Gastrocnemius medialis (tissue), 4 donors: Measurements from ENCODE around the gene SLC11A1.

Experiments used
- CTCF ChIP-seq, 5 experiments: fragments of 450-650 bp in 3 of 5; fragments of 200-600 bp in 2 of 5; sonication (generic) in 2 of 5; IDR thresholded peaks in 4 of 5; conservative IDR thresholded peaks in 1 of 5; 1 replicate in 4 of 5; 2 replicates in 1 of 5; pipeline ENCODE4 v1.5.1; 2016 to 2019; ENCODE audit warnings: antibody characterized with exemption in 5 of 5, mild to moderate bottlenecking in 3 of 5, moderate library complexity in 3 of 5
- POLR2A ChIP-seq, 2 donors: fragments of 450-650 bp; IDR thresholded peaks; one replicate each; pipeline ENCODE4 v1.6.1; 2017; ENCODE audit warnings: antibody characterized with exemption in 2 of 2, mild to moderate bottlenecking in 2 of 2, moderate library complexity in 2 of 2

GRCh38 chr2:218389333-218390150 is 7.5 kb downstream of the SLC11A1 start:
- TF ChIP-seq CTCF (IDR thresholded peaks at IDR 0.05 in 4 of 5, conservative IDR thresholded peaks at IDR 0.05 in 1 of 5) (no peak), POLR2A (IDR thresholded peaks at IDR 0.05) (no peak)
